ENCODE measurements around the gene MTA3.

Gene MTA3

DNA sequence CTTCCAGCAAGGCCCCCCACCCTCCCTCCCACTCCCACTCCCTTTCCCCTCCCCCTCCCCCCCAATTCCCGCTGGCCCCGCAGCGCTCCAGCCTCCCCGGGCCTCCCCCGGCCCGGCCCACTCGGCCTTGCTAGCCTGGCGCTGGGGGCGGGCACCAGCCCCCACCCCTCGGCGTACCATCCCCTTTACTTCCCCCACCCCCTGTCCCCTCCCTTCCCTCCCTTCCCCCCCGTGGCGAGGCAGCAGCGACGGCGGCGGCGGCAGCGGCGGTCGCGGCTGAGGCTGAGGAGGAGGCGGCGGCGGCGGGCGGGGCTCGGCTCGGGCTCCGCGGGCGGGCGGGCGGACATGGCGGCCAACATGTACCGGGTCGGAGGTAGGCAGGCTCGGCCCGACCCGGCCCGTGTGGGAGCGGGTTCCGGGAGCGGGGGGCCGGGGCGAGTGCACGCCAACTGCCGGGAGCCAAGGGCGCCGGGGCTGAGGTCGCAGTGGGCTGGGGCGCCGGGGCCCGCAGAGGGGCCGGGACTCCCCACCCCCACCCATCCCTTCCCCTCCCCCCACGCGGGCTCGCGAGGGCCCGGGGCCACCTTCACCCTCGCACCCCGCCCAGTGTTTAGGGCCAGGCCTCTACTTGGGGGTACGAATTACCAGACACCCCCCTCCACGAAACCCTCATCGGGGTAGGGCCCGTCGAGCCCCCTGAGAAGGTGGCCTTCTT is at the start of gene MTA3:
MTA3 (plus strand) TSS at position 232 of the 715 bp plus-strand sequence; CDS start at position 346, 114 bp downstream.
- Histone ChIP-seq H3K4me3 (ENCODE audit: low read depth, low read length) (peak within 1 kb of the TSS; percentile 60), H3K4me1 (peaks cover 9% of the 10 kb centered on the region), H3K9ac (no peak within 1 kb of the TSS), H3K79me2 (peaks cover 19% of the 10 kb centered on the region), H3K36me3 (ENCODE audit: control insufficient read depth, insufficient read depth, low read length) (no peaks in the 10 kb centered on the region), H2AFZ (peak within 1 kb of the TSS; percentile 88), H3K27ac (peak within 1 kb of the TSS; percentile 64), H3K9me3 (ENCODE audit: control insufficient read depth, low read length) (no peaks in the 10 kb centered on the region), H3K4me2 (ENCODE audit: low read length) (peak within 1 kb of the TSS; percentile 83), H3K27me3 (ENCODE audit: control insufficient read depth, insufficient read depth, low read length) (no peaks in the 10 kb centered on the region)
- TF ChIP-seq, protein P1, sequence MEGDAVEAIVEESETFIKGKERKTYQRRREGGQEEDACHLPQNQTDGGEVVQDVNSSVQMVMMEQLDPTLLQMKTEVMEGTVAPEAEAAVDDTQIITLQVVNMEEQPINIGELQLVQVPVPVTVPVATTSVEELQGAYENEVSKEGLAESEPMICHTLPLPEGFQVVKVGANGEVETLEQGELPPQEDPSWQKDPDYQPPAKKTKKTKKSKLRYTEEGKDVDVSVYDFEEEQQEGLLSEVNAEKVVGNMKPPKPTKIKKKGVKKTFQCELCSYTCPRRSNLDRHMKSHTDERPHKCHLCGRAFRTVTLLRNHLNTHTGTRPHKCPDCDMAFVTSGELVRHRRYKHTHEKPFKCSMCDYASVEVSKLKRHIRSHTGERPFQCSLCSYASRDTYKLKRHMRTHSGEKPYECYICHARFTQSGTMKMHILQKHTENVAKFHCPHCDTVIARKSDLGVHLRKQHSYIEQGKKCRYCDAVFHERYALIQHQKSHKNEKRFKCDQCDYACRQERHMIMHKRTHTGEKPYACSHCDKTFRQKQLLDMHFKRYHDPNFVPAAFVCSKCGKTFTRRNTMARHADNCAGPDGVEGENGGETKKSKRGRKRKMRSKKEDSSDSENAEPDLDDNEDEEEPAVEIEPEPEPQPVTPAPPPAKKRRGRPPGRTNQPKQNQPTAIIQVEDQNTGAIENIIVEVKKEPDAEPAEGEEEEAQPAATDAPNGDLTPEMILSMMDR (IDR thresholded peaks at IDR 0.05), result no peak

DNA sequence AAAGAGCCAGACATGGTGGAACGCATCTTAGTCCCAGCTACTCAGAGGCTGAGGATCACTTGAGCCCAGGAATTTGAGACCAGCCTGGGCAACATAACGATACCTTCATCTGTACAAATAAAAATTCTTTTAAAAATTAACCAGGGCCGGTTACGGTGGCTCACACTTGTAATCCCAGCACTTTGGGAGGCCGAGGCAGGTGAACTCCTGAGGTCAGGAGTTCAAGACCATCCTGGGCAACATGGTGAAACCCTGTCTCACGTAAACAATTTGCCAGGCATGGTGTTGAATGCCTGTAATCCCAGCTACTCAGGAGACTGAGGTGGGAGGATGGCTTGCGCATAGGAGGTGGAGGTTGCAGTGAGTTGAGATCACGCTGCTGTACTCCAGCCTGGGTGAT is 48.8 kb upstream of the MTA3 start:
- H3K27ac ChIP-seq, result no peak overlapping the region
- H3K9me3 ChIP-seq (ENCODE audit: control insufficient read depth, low read length), result no peaks in the 10 kb centered on the region
- no peak overlapping the region for H2AFZ ChIP-seq
- no peaks in the 10 kb centered on the region for H3K27me3 ChIP-seq (ENCODE audit: control insufficient read depth, insufficient read depth, low read length)
- H3K4me2 ChIP-seq (ENCODE audit: low read length), result no peak overlapping the region
- no peak overlapping the region for H3K4me3 ChIP-seq (ENCODE audit: low read depth, low read length)
- H3K79me2 ChIP-seq, result no peaks in the 10 kb centered on the region
- no peaks in the 10 kb centered on the region for H3K36me3 ChIP-seq (ENCODE audit: control insufficient read depth, insufficient read depth, low read length)
- TF ChIP-seq, protein P1 (IDR thresholded peaks at IDR 0.05), result no peak
- no peak overlapping the region for H3K9ac ChIP-seq
- no peaks in the 10 kb centered on the region for H3K4me1 ChIP-seq

DNA sequence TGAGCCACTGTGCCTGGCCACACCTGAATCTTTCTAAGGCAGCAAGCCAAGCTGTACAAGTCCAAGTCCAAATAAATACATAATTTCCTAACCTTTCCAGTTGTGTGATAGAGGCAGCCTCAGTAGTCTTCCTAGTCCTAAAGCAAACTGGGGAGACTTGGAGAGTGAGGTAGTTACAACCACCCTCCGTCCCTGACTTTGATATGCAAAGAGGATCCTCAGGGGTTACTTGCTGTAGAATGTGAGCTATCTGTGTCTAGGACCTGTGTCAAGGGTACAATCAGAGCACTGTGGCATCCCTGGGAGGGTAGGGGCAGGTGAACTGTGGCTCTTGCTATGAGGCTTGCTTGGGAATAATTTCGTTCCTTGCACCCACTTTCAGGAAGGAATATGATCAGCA is 46.4 kb upstream of the MTA3 start:
- no peak overlapping the region for H3K4me3 ChIP-seq (ENCODE audit: low read depth, low read length)

DNA sequence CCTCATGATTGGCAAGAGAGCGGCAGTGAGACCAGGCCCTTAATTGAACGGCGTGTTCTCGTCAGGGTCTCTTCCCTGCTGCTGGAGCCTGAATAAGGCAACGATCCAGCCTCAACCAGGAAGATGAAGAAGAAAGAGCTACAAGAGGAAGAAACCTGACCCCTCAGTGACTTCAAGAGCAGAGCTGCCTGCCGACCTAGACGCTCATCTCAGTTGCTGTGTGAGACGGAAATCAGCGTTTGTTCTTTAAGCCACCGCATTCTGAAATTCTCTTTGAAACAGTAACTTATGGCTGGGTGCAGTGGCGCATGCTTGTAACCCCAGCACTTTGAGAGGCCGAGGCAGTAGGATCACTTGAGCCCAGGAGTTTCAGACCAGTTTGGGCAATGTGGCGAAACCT is 45.1 kb upstream of the MTA3 start:
- Histone ChIP-seq H3K4me1 (no peaks in the 10 kb centered on the region), H3K27me3 (ENCODE audit: control insufficient read depth, insufficient read depth, low read length) (no peaks in the 10 kb centered on the region), H3K9me3 (ENCODE audit: control insufficient read depth, low read length) (no peaks in the 10 kb centered on the region), H2AFZ (no peak overlapping the region), H3K9ac (no peak overlapping the region), H3K36me3 (ENCODE audit: control insufficient read depth, insufficient read depth, low read length) (no peaks in the 10 kb centered on the region), H3K79me2 (no peaks in the 10 kb centered on the region), H3K4me3 (ENCODE audit: low read depth, low read length) (no peak overlapping the region), H3K27ac (no peak overlapping the region), H3K4me2 (ENCODE audit: low read length) (no peak overlapping the region)
- TF ChIP-seq, protein P1 (IDR thresholded peaks at IDR 0.05), result no peak

More for the DNA sequence above, 46.4 kb upstream of the MTA3 start:
- no peak overlapping the region for H2AFZ ChIP-seq
- no peaks in the 10 kb centered on the region for H3K27me3 ChIP-seq (ENCODE audit: control insufficient read depth, insufficient read depth, low read length)
- H3K9me3 ChIP-seq (ENCODE audit: control insufficient read depth, low read length), result no peaks in the 10 kb centered on the region
- H3K27ac ChIP-seq, result no peak overlapping the region
- no peaks in the 10 kb centered on the region for H3K36me3 ChIP-seq (ENCODE audit: control insufficient read depth, insufficient read depth, low read length)
- H3K9ac ChIP-seq, result no peak overlapping the region
- no peak overlapping the region for H3K4me2 ChIP-seq (ENCODE audit: low read length)
- H3K79me2 ChIP-seq, result no peaks in the 10 kb centered on the region
- TF ChIP-seq, protein P1 (IDR thresholded peaks at IDR 0.05), result no peak
- no peaks in the 10 kb centered on the region for H3K4me1 ChIP-seq

DNA sequence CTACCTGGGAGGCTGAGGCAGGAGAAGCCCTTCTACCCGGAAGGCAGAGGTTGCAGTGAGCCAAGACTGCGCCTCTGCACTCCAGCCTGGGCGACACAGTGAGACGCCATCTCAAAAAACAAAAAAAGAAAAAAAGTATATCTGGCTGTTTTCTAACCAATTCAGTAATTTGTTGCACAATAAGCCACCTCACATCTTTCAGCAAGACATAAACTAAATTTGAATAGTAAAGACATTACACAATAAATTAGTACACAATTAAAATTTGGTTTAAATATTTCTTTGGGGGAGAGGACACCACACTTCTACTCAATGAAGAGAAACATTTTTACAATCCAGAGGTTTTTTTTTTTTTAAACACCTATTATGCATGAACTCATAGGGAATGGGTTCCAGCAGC is 36.0 kb upstream of the MTA3 start:
- no peak overlapping the region for H2AFZ ChIP-seq
- no peaks in the 10 kb centered on the region for H3K79me2 ChIP-seq
- no peak overlapping the region for H3K4me2 ChIP-seq (ENCODE audit: low read length)
- no peaks in the 10 kb centered on the region for H3K9me3 ChIP-seq (ENCODE audit: control insufficient read depth, low read length)
- H3K36me3 ChIP-seq (ENCODE audit: control insufficient read depth, insufficient read depth, low read length), result no peaks in the 10 kb centered on the region
- H3K9ac ChIP-seq, result no peak overlapping the region
- H3K4me3 ChIP-seq (ENCODE audit: low read depth, low read length), result no peak overlapping the region
- TF ChIP-seq, protein P1 (IDR thresholded peaks at IDR 0.05), result no peak
- H3K4me1 ChIP-seq, result no peaks in the 10 kb centered on the region
- no peak overlapping the region for H3K27ac ChIP-seq
- no peaks in the 10 kb centered on the region for H3K27me3 ChIP-seq (ENCODE audit: control insufficient read depth, insufficient read depth, low read length)

Data from parathyroid adenoma (tissue), 2 donors.